A204.1 (cell line): ENCODE data around the gene SLIRP.
"Not testable (repeated sequence)": the region's sequence is repeated elsewhere in the genome, so short reads cannot be mapped to it uniquely, and the experiment has no call there.

Experiments used
- FAIRE-seq: peaks from 2 replicates; lab custom pipeline; 2012; peaks lifted over from hg19 to GRCh38; lab: Jason Lieb, UNC

SLIRP gene

GRCh38 chr14:77746064-77746702 is 38.3 kb downstream of the SLIRP start:
- no peak for FAIRE-seq

- FAIRE-seq = not testable (repeated sequence)
Measured at GRCh38 chr14:77747425-77747824, 39.5 kb downstream of the SLIRP start.

GRCh38 chr14:77752266-77752665 is 44.4 kb downstream of the SLIRP start:
- peak; percentile 59 for FAIRE-seq

GRCh38 chr14:77752799-77753516 is 45.1 kb downstream of the SLIRP start:
- no peak for FAIRE-seq

GRCh38 chr14:77760381-77761204 is 52.7 kb downstream of the SLIRP start, which contains the start of gene SNW1:
TSS of gene SNW1 (minus strand) at chr14:77761156. CDS start at chr14:77761127, 29 bp downstream.
- peak; percentile 77 for FAIRE-seq

- no peak for FAIRE-seq
Measured at GRCh38 chr14:77761205-77761931, 53.5 kb downstream of the SLIRP start.

GRCh38 chr14:77763316-77763715 is 55.4 kb downstream of the SLIRP start:
- FAIRE-seq = no peak

GRCh38 chr14:77763978-77764377 is 56.1 kb downstream of the SLIRP start:
- no peak for FAIRE-seq
